ENCODE data around the gene PRDM16. TPM values are rescaled to one million over a fixed set of nuclear protein-coding genes. Genes with fewer than 3 reads are reported as not detected.

Gene PRDM16
- total RNA-seq, 1 experiment from 2014 or later = 6.1 TPM

- peaks cover 22 to 29% of the 10 kb centered on the region in 2 experiments for H3K4me1 ChIP-seq (ENCODE audit: control insufficient read depth in 1 of 2, insufficient read depth in 2 of 2, low read length in 2 of 2)
- TF ChIP-seq ATF3 (IDR thresholded peaks at IDR 0.05) (no peak), RAD21 (IDR thresholded peaks at IDR 0.05; ENCODE audit: low read depth) (no peak), REST (IDR thresholded peaks at IDR 0.05; ENCODE audit: low read depth) (no peak), YY1 (IDR thresholded peaks at IDR 0.05; ENCODE audit: extremely low read depth, insufficient replicate concordance, low read depth, low read length) (no peak), SRF (IDR thresholded peaks at IDR 0.05; ENCODE audit: low read depth) (no peak), CEBPB (IDR thresholded peaks at IDR 0.05; ENCODE audit: low read depth) (no peak), EGR1 (IDR thresholded peaks at IDR 0.05; ENCODE audit: low read depth) (no peak), POLR2AphosphoS5 (IDR thresholded peaks at IDR 0.05; ENCODE audit: low read depth, low read length) (no peak)
- H3K79me2 ChIP-seq (ENCODE audit: insufficient read depth, low read length) = no peaks in the 10 kb centered on the region
- no TSS peak for BruUV-seq (replicated peaks)
- H3K9me2 ChIP-seq (ENCODE audit: insufficient read depth) = no peaks in the 10 kb centered on the region
- no peak for DNase-seq (ENCODE audit: low read depth, low spot score)
- POLR2A ChIA-PET = no interaction called here
- H4K20me1 ChIP-seq (ENCODE audit: insufficient read depth) = no peaks in the 10 kb centered on the region
- no peaks in the 10 kb centered on the region for H3K36me3 ChIP-seq (ENCODE audit: control insufficient read depth in 1 of 2, insufficient read depth in 2 of 2, low read length in 2 of 2)
- H3K9ac ChIP-seq (ENCODE audit: low read length) = no peak overlapping the region
- RAD21 ChIA-PET (ENCODE audit: low non-redundant PET in 1 of 2, low total read pairs in 2 of 2, uncharacterized antibody in 2 of 2, unreplicated experiment in 2 of 2) = no interaction called here
- no peak overlapping the region for H3K27ac ChIP-seq (ENCODE audit: low read depth, low read length)
- intact Hi-C loops (cut with micrococcal nuclease) = loop anchor here (10.0 kb wide), 1 partner anchor 248 kb away; no protein-coding TSS in a partner anchor
- no peaks in the 10 kb centered on the region for H3K27me3 ChIP-seq (ENCODE audit: insufficient read depth, low read length)
- no peak overlapping the region for H2AFZ ChIP-seq (ENCODE audit: low read depth, low read length, poor library complexity, severe bottlenecking)
- no peak for ATAC-seq
- no peak overlapping the region for H3K4me2 ChIP-seq (ENCODE audit: low read length)
- no peak overlapping the region for H3K4me3 ChIP-seq (replicated peaks in 1 of 2; ENCODE audit: low read depth in 1 of 2, low read length in 2 of 2)
- H3K9me3 ChIP-seq (ENCODE audit: control insufficient read depth in 1 of 2, insufficient read depth in 1 of 2, low read depth in 1 of 2, low read length in 2 of 2) = no peaks in the 10 kb centered on the region
- CTCF ChIA-PET = no interaction called here
Measured at GRCh38 chr1:3322450-3323020, 253.5 kb downstream of the PRDM16 start.
